ENCODE measurements around the gene POLR2J3.
"Not testable (repeated sequence)": the region's sequence is repeated elsewhere in the genome, so short reads cannot be mapped to it uniquely, and the experiment has no call there.

POLR2J3 gene

GRCh38 chr7:102532127-102532526 is 40.3 kb downstream of the POLR2J3 start:
- POLR2A ChIA-PET; H3K4me1 ChIP-seq (ENCODE audit: control extremely low read depth in 1 of 4, control insufficient read depth in 4 of 4, insufficient read depth in 4 of 4, low read length in 3 of 4); H3K27ac ChIP-seq (ENCODE audit: insufficient read depth in 1 of 2, low read depth in 1 of 2, low read length in 2 of 2, poor library complexity in 1 of 2, severe bottlenecking in 2 of 2); DNase-seq; H3K9me3 ChIP-seq (ENCODE audit: control extremely low read depth in 1 of 5, control insufficient read depth in 4 of 5, insufficient read depth in 2 of 5, low read depth in 1 of 5, low read length in 4 of 5); H3K27me3 ChIP-seq (replicated peaks in 2 of 5; ENCODE audit: control insufficient read depth in 4 of 5, insufficient read depth in 5 of 5, low read length in 4 of 5); H3K4me3 ChIP-seq (ENCODE audit: control insufficient read depth in 1 of 7, extremely low read depth in 1 of 7, insufficient read depth in 4 of 7, low read depth in 2 of 7, low read length in 6 of 7); CTCF ChIA-PET; H3K36me3 ChIP-seq (ENCODE audit: control insufficient read depth in 4 of 4, insufficient read depth in 4 of 4, low read length in 3 of 4): not testable (repeated sequence)
- WGBS (ENCODE audit: insufficient coverage): 100% methylated on average over 1 of the region's 2 CpGs

- H3K4me1 ChIP-seq (ENCODE audit: control extremely low read depth in 1 of 4, control insufficient read depth in 4 of 4, insufficient read depth in 4 of 4, low read length in 3 of 4); H3K27me3 ChIP-seq (replicated peaks in 2 of 5; ENCODE audit: control insufficient read depth in 4 of 5, insufficient read depth in 5 of 5, low read length in 4 of 5); H3K27ac ChIP-seq (ENCODE audit: insufficient read depth in 1 of 2, low read depth in 1 of 2, low read length in 2 of 2, poor library complexity in 1 of 2, severe bottlenecking in 2 of 2); DNase-seq; POLR2A ChIA-PET; CTCF ChIA-PET; H3K36me3 ChIP-seq (ENCODE audit: control insufficient read depth in 4 of 4, insufficient read depth in 4 of 4, low read length in 3 of 4); H3K4me3 ChIP-seq (ENCODE audit: control insufficient read depth in 1 of 7, extremely low read depth in 1 of 7, insufficient read depth in 4 of 7, low read depth in 2 of 7, low read length in 6 of 7); H3K9me3 ChIP-seq (ENCODE audit: control extremely low read depth in 1 of 5, control insufficient read depth in 4 of 5, insufficient read depth in 2 of 5, low read depth in 1 of 5, low read length in 4 of 5): not testable (repeated sequence)
- WGBS (ENCODE audit: insufficient coverage): no CpG with 5 or more reads among the region's 7 CpGs
Observed at GRCh38 chr7:102531583-102531982, 40.8 kb downstream of the POLR2J3 start.

- DNase-seq; H3K4me1 ChIP-seq (ENCODE audit: control extremely low read depth in 1 of 4, control insufficient read depth in 4 of 4, insufficient read depth in 4 of 4, low read length in 3 of 4); POLR2A ChIA-PET; H3K36me3 ChIP-seq (ENCODE audit: control insufficient read depth in 4 of 4, insufficient read depth in 4 of 4, low read length in 3 of 4); H3K4me3 ChIP-seq (ENCODE audit: control insufficient read depth in 1 of 7, extremely low read depth in 1 of 7, insufficient read depth in 4 of 7, low read depth in 2 of 7, low read length in 6 of 7); H3K9me3 ChIP-seq (ENCODE audit: control extremely low read depth in 1 of 5, control insufficient read depth in 4 of 5, insufficient read depth in 2 of 5, low read depth in 1 of 5, low read length in 4 of 5); CTCF ChIA-PET; H3K27me3 ChIP-seq (replicated peaks in 2 of 5; ENCODE audit: control insufficient read depth in 4 of 5, insufficient read depth in 5 of 5, low read length in 4 of 5); H3K27ac ChIP-seq (ENCODE audit: insufficient read depth in 1 of 2, low read depth in 1 of 2, low read length in 2 of 2, poor library complexity in 1 of 2, severe bottlenecking in 2 of 2): not testable (repeated sequence)
- WGBS (ENCODE audit: insufficient coverage): no CpG with 5 or more reads among the region's 13 CpGs
Observed at GRCh38 chr7:102527822-102528793, 44.3 kb downstream of the POLR2J3 start.

- CTCF ChIA-PET; H3K4me1 ChIP-seq (ENCODE audit: control extremely low read depth in 1 of 4, control insufficient read depth in 4 of 4, insufficient read depth in 4 of 4, low read length in 3 of 4); DNase-seq; H3K36me3 ChIP-seq (ENCODE audit: control insufficient read depth in 4 of 4, insufficient read depth in 4 of 4, low read length in 3 of 4); H3K27me3 ChIP-seq (replicated peaks in 2 of 5; ENCODE audit: control insufficient read depth in 4 of 5, insufficient read depth in 5 of 5, low read length in 4 of 5); H3K9me3 ChIP-seq (ENCODE audit: control extremely low read depth in 1 of 5, control insufficient read depth in 4 of 5, insufficient read depth in 2 of 5, low read depth in 1 of 5, low read length in 4 of 5); POLR2A ChIA-PET; H3K4me3 ChIP-seq (ENCODE audit: control insufficient read depth in 1 of 7, extremely low read depth in 1 of 7, insufficient read depth in 4 of 7, low read depth in 2 of 7, low read length in 6 of 7); H3K27ac ChIP-seq (ENCODE audit: insufficient read depth in 1 of 2, low read depth in 1 of 2, low read length in 2 of 2, poor library complexity in 1 of 2, severe bottlenecking in 2 of 2): not testable (repeated sequence)
- WGBS (ENCODE audit: insufficient coverage): 100% methylated on average over 1 of the region's 8 CpGs
Observed at GRCh38 chr7:102527182-102527581, 45.2 kb downstream of the POLR2J3 start.

- H3K4me1 ChIP-seq (ENCODE audit: control extremely low read depth in 1 of 4, control insufficient read depth in 4 of 4, insufficient read depth in 4 of 4, low read length in 3 of 4); POLR2A ChIA-PET; H3K9me3 ChIP-seq (ENCODE audit: control extremely low read depth in 1 of 5, control insufficient read depth in 4 of 5, insufficient read depth in 2 of 5, low read depth in 1 of 5, low read length in 4 of 5); CTCF ChIA-PET; H3K27me3 ChIP-seq (replicated peaks in 2 of 5; ENCODE audit: control insufficient read depth in 4 of 5, insufficient read depth in 5 of 5, low read length in 4 of 5); H3K27ac ChIP-seq (ENCODE audit: insufficient read depth in 1 of 2, low read depth in 1 of 2, low read length in 2 of 2, poor library complexity in 1 of 2, severe bottlenecking in 2 of 2); H3K36me3 ChIP-seq (ENCODE audit: control insufficient read depth in 4 of 4, insufficient read depth in 4 of 4, low read length in 3 of 4); DNase-seq; H3K4me3 ChIP-seq (ENCODE audit: control insufficient read depth in 1 of 7, extremely low read depth in 1 of 7, insufficient read depth in 4 of 7, low read depth in 2 of 7, low read length in 6 of 7): not testable (repeated sequence)
- no CpG with 5 or more reads among the region's 2 CpGs for WGBS (ENCODE audit: insufficient coverage)
Observed at GRCh38 chr7:102524803-102525202, 47.6 kb downstream of the POLR2J3 start.

- H3K9me3 ChIP-seq (ENCODE audit: control extremely low read depth in 1 of 5, control insufficient read depth in 4 of 5, insufficient read depth in 2 of 5, low read depth in 1 of 5, low read length in 4 of 5); H3K4me1 ChIP-seq (ENCODE audit: control extremely low read depth in 1 of 4, control insufficient read depth in 4 of 4, insufficient read depth in 4 of 4, low read length in 3 of 4); H3K36me3 ChIP-seq (ENCODE audit: control insufficient read depth in 4 of 4, insufficient read depth in 4 of 4, low read length in 3 of 4); H3K27ac ChIP-seq (ENCODE audit: insufficient read depth in 1 of 2, low read depth in 1 of 2, low read length in 2 of 2, poor library complexity in 1 of 2, severe bottlenecking in 2 of 2); DNase-seq; CTCF ChIA-PET; POLR2A ChIA-PET; H3K27me3 ChIP-seq (replicated peaks in 2 of 5; ENCODE audit: control insufficient read depth in 4 of 5, insufficient read depth in 5 of 5, low read length in 4 of 5); H3K4me3 ChIP-seq (ENCODE audit: control insufficient read depth in 1 of 7, extremely low read depth in 1 of 7, insufficient read depth in 4 of 7, low read depth in 2 of 7, low read length in 6 of 7): not testable (repeated sequence)
- no CpG with 5 or more reads among the region's 5 CpGs for WGBS (ENCODE audit: insufficient coverage)
Observed at GRCh38 chr7:102520797-102521196, 51.6 kb downstream of the POLR2J3 start.

- H3K27ac ChIP-seq (ENCODE audit: insufficient read depth in 1 of 2, low read depth in 1 of 2, low read length in 2 of 2, poor library complexity in 1 of 2, severe bottlenecking in 2 of 2); H3K36me3 ChIP-seq (ENCODE audit: control insufficient read depth in 4 of 4, insufficient read depth in 4 of 4, low read length in 3 of 4); H3K4me1 ChIP-seq (ENCODE audit: control extremely low read depth in 1 of 4, control insufficient read depth in 4 of 4, insufficient read depth in 4 of 4, low read length in 3 of 4); DNase-seq; CTCF ChIA-PET; H3K9me3 ChIP-seq (ENCODE audit: control extremely low read depth in 1 of 5, control insufficient read depth in 4 of 5, insufficient read depth in 2 of 5, low read depth in 1 of 5, low read length in 4 of 5); POLR2A ChIA-PET; H3K27me3 ChIP-seq (replicated peaks in 2 of 5; ENCODE audit: control insufficient read depth in 4 of 5, insufficient read depth in 5 of 5, low read length in 4 of 5): not testable (repeated sequence)
- H3K4me3 ChIP-seq (ENCODE audit: control insufficient read depth in 1 of 7, extremely low read depth in 1 of 7, insufficient read depth in 4 of 7, low read depth in 2 of 7, low read length in 6 of 7): peak within 1 kb of the TSS in 2 of 7 experiments; percentile 33 to 43
- WGBS (ENCODE audit: insufficient coverage): no CpG with 5 or more reads among the region's 61 CpGs
Observed at GRCh38 chr7:102517550-102518147, 54.7 kb downstream of the POLR2J3 start, which contains the start of gene RASA4B. TSS of gene RASA4B (minus strand) at chr7:102517777. CDS start at chr7:102517710, 67 bp downstream.
